OCI-LY7 (cell line): ENCODE results near the gene HMGA1.

Source experiments
- CTCF ChIP-seq: fragments of 200-600 bp; sonication (generic); conservative IDR thresholded peaks from 2 replicates; pipeline ENCODE4 v1.5.1; 2014; ENCODE audit warnings: mild to moderate bottlenecking, antibody characterized with exemption, low read length, moderate library complexity, mixed read lengths
- EZH2phosphoT487 ChIP-seq: fragments of 200-600 bp; sonication (generic); IDR thresholded peaks from 2 replicates; pipeline ENCODE4 v1.6.1; 2018; ENCODE audit warnings: low read depth, borderline replicate concordance, mild to moderate bottlenecking, mixed run types, antibody characterized with exemption, low read length, moderate library complexity, mixed read lengths

GRCh38 chr6:34226731-34227586 is 9.7 kb upstream of the HMGA1 start:
- TF ChIP-seq CTCF (peak; percentile 51), EZH2phosphoT487 (no peak)
